Heart right ventricle (tissue), 16 donors: ENCODE measurements around the gene LPP. TPM values are rescaled to one million over a fixed set of nuclear protein-coding genes. Genes with fewer than 3 reads are reported as not detected.

ENCODE experiments used
- ATAC-seq, 8 donors: fragments of 200-7000 bp; cut with Tn5 transposase; one replicate each; pipeline ENCODE4 v1.9.1; 2020; ENCODE audit warnings: mild to moderate bottlenecking in 8 of 8, moderate library complexity in 8 of 8, moderate number of reproducible peaks in 1 of 8
- DNase-seq, 2 donors: peaks; one replicate each; pipeline ENCODE4 v3.0.0-alpha.2; 2020
- H3K27ac ChIP-seq, 10 donors: fragments of 200-600 bp; sonication (generic) in 2 of 10; one replicate each; pipeline versions ENCODE4 v1.5.0 to v1.8.0; 2020 to 2022; ENCODE audit warnings: mild to moderate bottlenecking in 3 of 10
- H3K27me3 ChIP-seq, 7 donors: fragments of 200-600 bp; one replicate each; pipeline ENCODE4 v1.8.0; 2021 to 2022; ENCODE audit warnings: mild to moderate bottlenecking in 2 of 7
- H3K36me3 ChIP-seq, 9 donors: fragments of 200-600 bp; sonication (generic) in 1 of 9; one replicate each; pipeline versions ENCODE4 v1.5.0 to v1.8.0; 2020 to 2022; ENCODE audit warnings: mild to moderate bottlenecking in 2 of 9
- H3K4me1 ChIP-seq, 9 donors: fragments of 200-600 bp; sonication (generic) in 1 of 9; one replicate each; pipeline versions ENCODE4 v1.5.0 to v1.8.0; 2020 to 2022; ENCODE audit warnings: mild to moderate bottlenecking in 4 of 9
- H3K4me3 ChIP-seq, 10 donors: fragments of 200-600 bp; sonication (generic) in 2 of 10; one replicate each; pipeline versions ENCODE4 v1.5.0 to v1.8.0; 2020 to 2022; ENCODE audit warnings: mild to moderate bottlenecking in 7 of 10, moderate library complexity in 2 of 10
- H3K9me3 ChIP-seq, 11 donors: fragments of 200-600 bp in 10 of 11; sonication (generic) in 2 of 11; one replicate each; pipeline versions ENCODE4 v1.5.0 to v1.8.0; 2013 to 2022; ENCODE audit warnings: mild to moderate bottlenecking in 2 of 11, control low read depth in 1 of 11, moderate library complexity in 1 of 11
- CTCF ChIP-seq, 9 donors: fragments of 200-600 bp; sonication (generic) in 2 of 9; IDR thresholded peaks; one replicate each; pipeline versions ENCODE4 v1.5.0 to v1.8.0; 2021 to 2022; ENCODE audit warnings: antibody characterized with exemption in 9 of 9, mild to moderate bottlenecking in 5 of 9, moderate library complexity in 1 of 9
- WGBS, 2 donors: extraction: QIAGEN DNeasy Blood & Tissue Kit; methylation state at CpG; one replicate each; pipeline ENCODE4 v1.1.7; 2013; ENCODE audit warnings: inconsistent platforms in 1 of 2; 5-methylcytosine and 5-hydroxymethylcytosine counted together
- intact Hi-C, 10 donors: fragments of 100-400 bp; cut with DNase I; formaldehyde crosslinking; loops; one replicate each; pipeline versions ENCODE4 v1.11.1 to v1.14.2; 2022
- polyA plus RNA-seq, 2 donors: library from polyadenylated mRNA; stranded (reverse); fragments of 200-250 nt; gene quantifications; one replicate each; pipeline ENCODE4 v1.2.3, GENCODE V29; 2013
- total RNA-seq, 10 donors: library from RNA; stranded (reverse); fragmentation: NEBNext Ultra II Directional in 3 of 10; extraction: Animal tissue kit (Norgen Biotek cat#: 25700) in 3 of 10; gene quantifications; one replicate each; pipeline versions ENCODE4 v1.2.1 to v1.2.4, GENCODE V29; 2021 to 2023
- donor health status: Arrhythmogenic right ventricular cardiomyopathy.
- donor health status: ischemic (EF 13 %, LVEDD 7.1; RV severe dilation, severe dysfunction).
- donor health status: healthy with polysubstance abuse.
- donor health status: DM: no; HTN: yes; CAD: no.
- donor health status: DM: no; HTN: no; CAD: no.
- donor health status: ischemic (EF 25% LVEDD 6.9; RV normal size, moderate dysfunction).
- donor health status: ischemic (EF 25% LVEDD 5.7; RV mildly dilated, moderate dysfunction).
- donor health status: healthy.
- donor health status: DM: yes; HTN: yes; CAD: no.
- donor health status: Ischemic cardiomyopathy.
- donor health status: ischemic (EF 35%, LVEDD 5.7; RV mildly dilated, moderate dysfunction).
- donor health status: nonischemic (EF 11% LVEDD 7.7; RV severe dilation, severe dysfunction).
- donor health status: DM: yes; HTN: yes; CAD: no.
- donor health status: PGD.
- donor health status: ischemic (EF 29% LVEDD 5.4; RV normal size, mild dysfunction).
- donor health status: nonischemic (EF 23%, LVEDD 6.1; RV moderate dilation, normal function).

Gene LPP
- total and polyA plus RNA-seq, 12 donors: 8.5 to 188 (median 140) TPM

DNA sequence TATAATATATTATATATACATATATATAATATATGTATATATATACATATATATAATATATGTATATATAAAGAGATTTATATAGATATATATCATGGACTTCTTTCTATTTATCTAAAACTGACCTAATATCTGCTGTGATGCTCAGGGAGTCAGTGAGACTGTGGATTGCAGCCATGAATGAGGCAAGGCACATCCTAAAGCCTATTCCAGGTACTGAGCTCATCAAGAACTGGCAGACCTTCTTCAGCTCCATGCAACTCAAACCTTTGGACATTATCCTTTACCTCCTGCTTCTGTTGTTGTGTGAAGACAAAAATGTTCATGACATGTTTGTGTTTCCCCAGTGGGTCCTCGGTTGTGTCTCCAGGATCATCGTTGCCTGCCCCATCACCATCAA is 7.7 kb upstream of the LPP start:
- peaks cover 0 to under 1% (median 0%) of the 10 kb centered on the region in 9 donors for H3K4me1 ChIP-seq
- 90 to 96% methylated on average over 2 of the region's 2 CpGs for WGBS, 2 donors
- intact Hi-C loops: loop anchor here in 1 of 10 donors (10.0 kb wide), 1 partner anchor 101 kb away; no protein-coding TSS in a partner anchor
- H3K9me3 ChIP-seq: no peaks in the 10 kb centered on the region
- DNase-seq (no peak), ATAC-seq (no peak)
- no peaks in the 10 kb centered on the region for H3K36me3 ChIP-seq
- no peaks in the 10 kb centered on the region for H3K27me3 ChIP-seq
- no peak overlapping the region for H3K4me3 ChIP-seq
- H3K27ac ChIP-seq: no peak overlapping the region
- no peak for TF ChIP-seq CTCF (IDR thresholded peaks at IDR 0.05)

GRCh38 chr3:188147782-188148181 is 6.2 kb upstream of the LPP start:
- Histone ChIP-seq H3K4me1 (peaks cover 0 to 16% (median 9%) of the 10 kb centered on the region in 9 donors), H3K9me3 (no peaks in the 10 kb centered on the region), H3K4me3 (no peak overlapping the region), H3K27ac (no peak overlapping the region), H3K36me3 (no peaks in the 10 kb centered on the region), H3K27me3 (no peaks in the 10 kb centered on the region)
- ATAC-seq (no peak), DNase-seq (no peak)
- no peak for TF ChIP-seq CTCF (IDR thresholded peaks at IDR 0.05)
- intact Hi-C loops: loop anchor here in 1 of 10 donors (10.0 kb wide), 1 partner anchor 103 kb away; no protein-coding TSS in a partner anchor
- 92 to 97% methylated on average over 3 of the region's 3 CpGs for WGBS, 2 donors

DNA sequence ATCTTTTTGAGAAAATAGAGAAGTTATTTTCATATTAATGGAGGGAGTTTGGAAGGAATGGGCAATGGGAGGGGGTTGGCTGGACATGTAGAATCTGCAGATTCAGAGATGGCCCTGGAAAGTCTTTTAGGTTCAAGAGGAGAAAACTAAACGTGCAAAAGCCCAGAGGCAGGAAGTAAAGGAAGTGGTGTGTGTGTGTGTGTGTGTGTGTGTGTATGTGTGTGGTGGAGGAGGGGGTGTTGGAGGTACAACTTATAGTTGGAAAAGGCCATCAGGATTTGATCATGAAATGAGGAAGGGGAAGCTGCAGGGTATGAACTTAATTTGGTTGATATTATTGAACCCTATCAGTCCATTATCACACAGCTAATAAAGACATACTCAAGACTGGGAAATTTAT is 5.6 kb upstream of the LPP start:
- Histone ChIP-seq H3K27me3 (no peaks in the 10 kb centered on the region), H3K9me3 (no peaks in the 10 kb centered on the region), H3K36me3 (no peaks in the 10 kb centered on the region), H3K4me3 (no peak overlapping the region), H3K4me1 (peaks cover 0 to 22% (median 10%) of the 10 kb centered on the region in 9 donors), H3K27ac (no peak overlapping the region)
- intact Hi-C loops: loop anchor here in 1 of 10 donors (10.0 kb wide), 1 partner anchor 104 kb away; no protein-coding TSS in a partner anchor
- TF ChIP-seq CTCF (IDR thresholded peaks at IDR 0.05): no peak
- 38 to 56% methylated on average over 1 of the region's 1 CpG for WGBS, 2 donors
- ATAC-seq (no peak), DNase-seq (no peak)

- H3K36me3 ChIP-seq: no peaks in the 10 kb centered on the region
- WGBS, 2 donors: 84 to 87% methylated on average over 9 of the region's 9 CpGs
- no peak overlapping the region for H3K27ac ChIP-seq
- no peak for TF ChIP-seq CTCF (IDR thresholded peaks at IDR 0.05)
- H3K9me3 ChIP-seq: no peaks in the 10 kb centered on the region
- H3K4me1 ChIP-seq: peaks cover 0 to 22% (median 10%) of the 10 kb centered on the region in 9 donors
- H3K27me3 ChIP-seq: no peaks in the 10 kb centered on the region
- intact Hi-C loops: loop anchor here in 1 of 10 donors (10.0 kb wide), 1 partner anchor 105 kb away; no protein-coding TSS in a partner anchor
- ATAC-seq: no peak
- H3K4me3 ChIP-seq: no peak overlapping the region
- DNase-seq: no peak
Observed at GRCh38 chr3:188149587-188149986, 4.4 kb upstream of the LPP start.
